Testis (tissue), 2 donors: Measurements from ENCODE around the gene DLGAP4.

Experiments used
- POLR2A ChIP-seq: fragments of 450-650 bp; IDR thresholded peaks from one replicate; pipeline ENCODE4 v1.6.1; 2017; ENCODE audit warnings: antibody characterized with exemption, mild to moderate bottlenecking, moderate library complexity
- TF ChIP-seq, protein P1 (sequence below), 3 experiments: fragments of 450-650 bp in 2 of 3; fragments of 200-600 bp in 1 of 3; sonication (generic) in 1 of 3; IDR thresholded peaks; one replicate each; pipeline ENCODE4 v1.5.1; 2016 to 2019; ENCODE audit warnings: antibody characterized with exemption in 3 of 3, mild to moderate bottlenecking in 2 of 3, moderate library complexity in 1 of 3

DNA sequence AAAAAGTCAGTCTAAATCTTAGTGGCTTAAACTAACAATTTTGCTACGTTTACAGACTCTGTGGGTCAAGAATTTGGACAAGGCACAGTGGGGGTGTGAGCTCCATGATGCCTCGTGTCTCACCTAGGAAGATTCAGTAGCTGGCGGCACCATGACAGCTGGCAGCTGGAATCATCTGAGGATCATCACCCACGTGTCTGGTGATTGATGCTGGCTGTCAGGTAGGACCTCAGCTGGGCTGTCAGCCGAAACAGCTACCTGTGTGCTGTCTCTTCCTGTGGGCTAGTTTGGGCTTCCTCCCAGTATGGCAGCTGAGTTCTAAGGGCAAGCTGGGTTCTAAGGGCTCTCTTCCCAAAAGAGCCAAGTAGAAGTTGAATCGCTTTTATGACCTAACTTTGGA lies 26.4 kb upstream of the DLGAP4 start:
- TF ChIP-seq, protein P1, sequence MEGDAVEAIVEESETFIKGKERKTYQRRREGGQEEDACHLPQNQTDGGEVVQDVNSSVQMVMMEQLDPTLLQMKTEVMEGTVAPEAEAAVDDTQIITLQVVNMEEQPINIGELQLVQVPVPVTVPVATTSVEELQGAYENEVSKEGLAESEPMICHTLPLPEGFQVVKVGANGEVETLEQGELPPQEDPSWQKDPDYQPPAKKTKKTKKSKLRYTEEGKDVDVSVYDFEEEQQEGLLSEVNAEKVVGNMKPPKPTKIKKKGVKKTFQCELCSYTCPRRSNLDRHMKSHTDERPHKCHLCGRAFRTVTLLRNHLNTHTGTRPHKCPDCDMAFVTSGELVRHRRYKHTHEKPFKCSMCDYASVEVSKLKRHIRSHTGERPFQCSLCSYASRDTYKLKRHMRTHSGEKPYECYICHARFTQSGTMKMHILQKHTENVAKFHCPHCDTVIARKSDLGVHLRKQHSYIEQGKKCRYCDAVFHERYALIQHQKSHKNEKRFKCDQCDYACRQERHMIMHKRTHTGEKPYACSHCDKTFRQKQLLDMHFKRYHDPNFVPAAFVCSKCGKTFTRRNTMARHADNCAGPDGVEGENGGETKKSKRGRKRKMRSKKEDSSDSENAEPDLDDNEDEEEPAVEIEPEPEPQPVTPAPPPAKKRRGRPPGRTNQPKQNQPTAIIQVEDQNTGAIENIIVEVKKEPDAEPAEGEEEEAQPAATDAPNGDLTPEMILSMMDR (IDR thresholded peaks at IDR 0.05): no peak
- TF ChIP-seq POLR2A: no peak
